NB4 (cell line): ENCODE measurements around the gene RHEBL1.

Experiments
- DNase-seq: peaks from one replicate; pipeline ENCODE4 v3.0.0; 2010; ENCODE audit warnings: low read depth
- H3K4me3 ChIP-seq: one replicate; pipeline ENCODE4 v1.5.1; 2011; ENCODE audit warnings: mild to moderate bottlenecking, low read depth, low read length, moderate library complexity
- CTCF ChIP-seq: IDR thresholded peaks from one replicate; pipeline ENCODE4 v1.5.1; 2012; ENCODE audit warnings: low read depth, low read length
- MAX ChIP-seq: IDR thresholded peaks from 2 replicates; pipeline ENCODE4 v1.6.1; 2011; ENCODE audit warnings: low read depth, low read length
- MYC ChIP-seq: IDR thresholded peaks from 2 replicates; pipeline ENCODE4 v1.6.1; 2011; ENCODE audit warnings: low read depth, low read length
- POLR2A ChIP-seq: IDR thresholded peaks from 2 replicates; pipeline ENCODE4 v1.6.1; 2011; ENCODE audit warnings: mild to moderate bottlenecking; ENCODE audit not compliant: insufficient read length; ENCODE audit errors: extremely low read depth

RHEBL1 gene

GRCh38 chr12:49038291-49038955 lies 31.4 kb downstream of the RHEBL1 start:
- no peak overlapping the region for H3K4me3 ChIP-seq
- TF ChIP-seq MAX, result no peak
- DNase-seq, result no peak

- no peak for DNase-seq
- TF ChIP-seq CTCF (no peak), POLR2A (no peak), MAX (no peak), MYC (no peak)
- no peak overlapping the region for H3K4me3 ChIP-seq
These were observed 31.9 kb downstream of the RHEBL1 start for GRCh38 chr12:49037947-49038237.

GRCh38 chr12:49037111-49037946 lies 32.5 kb downstream of the RHEBL1 start:
- DNase-seq, result no peak
- no peak for TF ChIP-seq MAX
- no peak for TF ChIP-seq CTCF
- TF ChIP-seq POLR2A, result no peak
- TF ChIP-seq MYC, result no peak
- no peak overlapping the region for H3K4me3 ChIP-seq

GRCh38 chr12:49036029-49036428 lies 33.8 kb downstream of the RHEBL1 start:
- no peak for DNase-seq
- TF ChIP-seq POLR2A (no peak), CTCF (no peak), MAX (no peak), MYC (no peak)
- H3K4me3 ChIP-seq, result no peak overlapping the region

GRCh38 chr12:49034286-49034622 lies 35.5 kb downstream of the RHEBL1 start:
- H3K4me3 ChIP-seq, result no peak overlapping the region
- no peak for DNase-seq
- no peak for TF ChIP-seq MYC
- TF ChIP-seq MAX, result no peak
- no peak for TF ChIP-seq POLR2A
- no peak for TF ChIP-seq CTCF

GRCh38 chr12:49033611-49034285 lies 36.0 kb downstream of the RHEBL1 start:
- H3K4me3 ChIP-seq, result no peak overlapping the region
- TF ChIP-seq CTCF (no peak), POLR2A (no peak), MAX (no peak), MYC (no peak)
- no peak for DNase-seq
